GM12878 (cell line): ENCODE measurements around the gene PLXNC1. TPM values are rescaled to one million over a fixed set of nuclear protein-coding genes. Genes with fewer than 3 reads are reported as not detected.
A peak's percentile ranks its signal among the peaks of the same experiment; 100 is the strongest.

Experiments
- BACH1 ChIP-seq: fragments of 450-650 bp; IDR thresholded peaks from 2 replicates; pipeline ENCODE4 v1.6.1; 2017; ENCODE audit warnings: mild to moderate bottlenecking, borderline replicate concordance
- BMI1 ChIP-seq: fragments of 450-650 bp; IDR thresholded peaks from 2 replicates; pipeline ENCODE4 v1.6.1; 2016; ENCODE audit warnings: mild to moderate bottlenecking, moderate library complexity, borderline replicate concordance
- CTCF ChIP-seq, 3 experiments: IDR thresholded peaks in 2 of 3; conservative IDR thresholded peaks in 1 of 3; 2 replicates each; pipeline ENCODE4 v1.5.1; 2011; ENCODE audit warnings: low read depth in 3 of 3, low read length in 3 of 3, mild to moderate bottlenecking in 3 of 3, control low read depth in 2 of 3, moderate library complexity in 2 of 3, inconsistent platforms in 1 of 3, mixed read lengths in 1 of 3; ENCODE audit not compliant: control insufficient read depth in 2 of 3, insufficient read depth in 1 of 3; ENCODE audit errors: extremely low read depth in 1 of 3
- SRF ChIP-seq, 2 experiments: IDR thresholded peaks; 2 replicates each; pipeline ENCODE4 v1.6.1; 2011; ENCODE audit warnings: low read depth in 2 of 2, low read length in 2 of 2, mild to moderate bottlenecking in 1 of 2, moderate library complexity in 1 of 2
- TBL1XR1 ChIP-seq: IDR thresholded peaks from 2 replicates; pipeline ENCODE4 v1.6.1; 2012; ENCODE audit warnings: low read depth, low read length, improper control_type of control experiment
- polyA plus RNA-seq, 11 experiments: library from polyadenylated mRNA; depleted of rRNA in 4 of 11; unstranded in 6 of 11; stranded (reverse) in 5 of 11; fragments of >200 nt; fragmentation: Nextera tagmentation in 4 of 11; fragmentation: Illumina TruSeq in 1 of 11; extraction: Ambion mirVana in 4 of 11; extraction: Trizol in 1 of 11; gene quantifications; 1 replicate in 1 of 11; 2 replicates in 10 of 11; pipeline versions ENCODE4 v1.2.1 to v1.2.3, GENCODE V29; 2011 to 2016; ENCODE audit warnings: inconsistent platforms in 2 of 11, missing spikeins in 2 of 11, low read depth in 1 of 11
- total RNA-seq, 4 experiments: library from RNA; depleted of rRNA in 3 of 4; stranded (reverse); fragments of >200 nt in 3 of 4; fragmentation: Illumina TruSeq in 1 of 4; extraction: Trizol in 1 of 4; gene quantifications; 2 replicates each; pipeline versions ENCODE4 v1.2.1 to v1.2.3, GENCODE V29; 2013 to 2021
- TF ChIP-seq, protein P1 (sequence below): IDR thresholded peaks from 2 replicates; pipeline ENCODE4 v1.6.1; 2012; ENCODE audit warnings: mild to moderate bottlenecking, low read depth, low read length

Gene PLXNC1
- total and polyA plus RNA-seq, 10 of the 15 experiments (the other 5 are each of a cell fraction or from before 2014, with no cell fraction given) = 5.2 to 41.2 (median 24.6) TPM

GRCh38 chr12:94208622-94208966, 60.2 kb downstream of the PLXNC1 start (continued):
- TF ChIP-seq CTCF (IDR thresholded peaks at IDR 0.05 in 2 of 3, conservative IDR thresholded peaks at IDR 0.05 in 1 of 3; ENCODE audit: control insufficient read depth in 2 of 3, extremely low read depth in 1 of 3, insufficient read depth in 1 of 3, low read depth in 3 of 3, low read length in 3 of 3) (peak in 1 of 3 experiments; percentile 17; a peak in 2 of 6 replicates), BMI1 (0 out of 2 replicates have a peak, but pooled peaks have one; percentile 1), BACH1 (0 out of 2 replicates have a peak, but pooled peaks have one; percentile 42), TBL1XR1 (no peak), SRF (IDR thresholded peaks at IDR 0.05; ENCODE audit: low read depth in 2 of 2, low read length in 2 of 2) (no peak)
- TF ChIP-seq, protein P1, sequence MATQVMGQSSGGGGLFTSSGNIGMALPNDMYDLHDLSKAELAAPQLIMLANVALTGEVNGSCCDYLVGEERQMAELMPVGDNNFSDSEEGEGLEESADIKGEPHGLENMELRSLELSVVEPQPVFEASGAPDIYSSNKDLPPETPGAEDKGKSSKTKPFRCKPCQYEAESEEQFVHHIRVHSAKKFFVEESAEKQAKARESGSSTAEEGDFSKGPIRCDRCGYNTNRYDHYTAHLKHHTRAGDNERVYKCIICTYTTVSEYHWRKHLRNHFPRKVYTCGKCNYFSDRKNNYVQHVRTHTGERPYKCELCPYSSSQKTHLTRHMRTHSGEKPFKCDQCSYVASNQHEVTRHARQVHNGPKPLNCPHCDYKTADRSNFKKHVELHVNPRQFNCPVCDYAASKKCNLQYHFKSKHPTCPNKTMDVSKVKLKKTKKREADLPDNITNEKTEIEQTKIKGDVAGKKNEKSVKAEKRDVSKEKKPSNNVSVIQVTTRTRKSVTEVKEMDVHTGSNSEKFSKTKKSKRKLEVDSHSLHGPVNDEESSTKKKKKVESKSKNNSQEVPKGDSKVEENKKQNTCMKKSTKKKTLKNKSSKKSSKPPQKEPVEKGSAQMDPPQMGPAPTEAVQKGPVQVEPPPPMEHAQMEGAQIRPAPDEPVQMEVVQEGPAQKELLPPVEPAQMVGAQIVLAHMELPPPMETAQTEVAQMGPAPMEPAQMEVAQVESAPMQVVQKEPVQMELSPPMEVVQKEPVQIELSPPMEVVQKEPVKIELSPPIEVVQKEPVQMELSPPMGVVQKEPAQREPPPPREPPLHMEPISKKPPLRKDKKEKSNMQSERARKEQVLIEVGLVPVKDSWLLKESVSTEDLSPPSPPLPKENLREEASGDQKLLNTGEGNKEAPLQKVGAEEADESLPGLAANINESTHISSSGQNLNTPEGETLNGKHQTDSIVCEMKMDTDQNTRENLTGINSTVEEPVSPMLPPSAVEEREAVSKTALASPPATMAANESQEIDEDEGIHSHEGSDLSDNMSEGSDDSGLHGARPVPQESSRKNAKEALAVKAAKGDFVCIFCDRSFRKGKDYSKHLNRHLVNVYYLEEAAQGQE = no peak
